PC-3 (cell line): ENCODE results near the gene DICER1.
"Not testable (repeated sequence)": the region's sequence is repeated elsewhere in the genome, so short reads cannot be mapped to it uniquely, and the experiment has no call there.

Source experiments
- EZH2phosphoT487 ChIP-seq: fragments of 300-600 bp; sonication (generic); IDR thresholded peaks from 2 replicates; pipeline ENCODE4 v1.6.1; 2018; ENCODE audit warnings: mild to moderate bottlenecking, antibody characterized with exemption, low read length, borderline replicate concordance
- TF ChIP-seq, protein P1 (sequence below): fragments of 300-600 bp; sonication (generic); conservative IDR thresholded peaks from 2 replicates; pipeline ENCODE4 v1.5.1; 2017; ENCODE audit warnings: antibody characterized with exemption, low read depth, mild to moderate bottlenecking, low read length

DNA sequence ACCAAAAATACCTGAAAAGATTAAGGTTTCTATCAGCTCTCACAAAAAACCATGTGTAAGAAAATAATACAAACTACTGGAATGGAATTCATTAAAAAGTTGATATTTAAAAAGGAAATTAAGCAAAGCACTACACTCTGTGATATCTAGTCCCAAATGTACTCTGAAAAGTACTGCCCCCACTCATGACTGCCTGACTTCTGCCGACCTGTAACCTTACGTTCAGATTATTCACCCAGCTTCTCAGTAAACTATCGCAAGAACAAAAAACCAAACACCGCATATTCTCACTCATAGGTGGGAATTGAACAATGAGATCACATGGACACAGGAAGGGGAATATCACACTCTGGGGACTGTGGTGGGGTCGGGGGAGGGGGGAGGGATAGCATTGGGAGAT, 18.9 kb downstream of the DICER1 start:
- TF ChIP-seq, protein P1, sequence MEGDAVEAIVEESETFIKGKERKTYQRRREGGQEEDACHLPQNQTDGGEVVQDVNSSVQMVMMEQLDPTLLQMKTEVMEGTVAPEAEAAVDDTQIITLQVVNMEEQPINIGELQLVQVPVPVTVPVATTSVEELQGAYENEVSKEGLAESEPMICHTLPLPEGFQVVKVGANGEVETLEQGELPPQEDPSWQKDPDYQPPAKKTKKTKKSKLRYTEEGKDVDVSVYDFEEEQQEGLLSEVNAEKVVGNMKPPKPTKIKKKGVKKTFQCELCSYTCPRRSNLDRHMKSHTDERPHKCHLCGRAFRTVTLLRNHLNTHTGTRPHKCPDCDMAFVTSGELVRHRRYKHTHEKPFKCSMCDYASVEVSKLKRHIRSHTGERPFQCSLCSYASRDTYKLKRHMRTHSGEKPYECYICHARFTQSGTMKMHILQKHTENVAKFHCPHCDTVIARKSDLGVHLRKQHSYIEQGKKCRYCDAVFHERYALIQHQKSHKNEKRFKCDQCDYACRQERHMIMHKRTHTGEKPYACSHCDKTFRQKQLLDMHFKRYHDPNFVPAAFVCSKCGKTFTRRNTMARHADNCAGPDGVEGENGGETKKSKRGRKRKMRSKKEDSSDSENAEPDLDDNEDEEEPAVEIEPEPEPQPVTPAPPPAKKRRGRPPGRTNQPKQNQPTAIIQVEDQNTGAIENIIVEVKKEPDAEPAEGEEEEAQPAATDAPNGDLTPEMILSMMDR: not testable (repeated sequence)
- TF ChIP-seq EZH2phosphoT487: not testable (repeated sequence)
